ENCODE results near the gene ACP5.

The ACP5 gene

DNA sequence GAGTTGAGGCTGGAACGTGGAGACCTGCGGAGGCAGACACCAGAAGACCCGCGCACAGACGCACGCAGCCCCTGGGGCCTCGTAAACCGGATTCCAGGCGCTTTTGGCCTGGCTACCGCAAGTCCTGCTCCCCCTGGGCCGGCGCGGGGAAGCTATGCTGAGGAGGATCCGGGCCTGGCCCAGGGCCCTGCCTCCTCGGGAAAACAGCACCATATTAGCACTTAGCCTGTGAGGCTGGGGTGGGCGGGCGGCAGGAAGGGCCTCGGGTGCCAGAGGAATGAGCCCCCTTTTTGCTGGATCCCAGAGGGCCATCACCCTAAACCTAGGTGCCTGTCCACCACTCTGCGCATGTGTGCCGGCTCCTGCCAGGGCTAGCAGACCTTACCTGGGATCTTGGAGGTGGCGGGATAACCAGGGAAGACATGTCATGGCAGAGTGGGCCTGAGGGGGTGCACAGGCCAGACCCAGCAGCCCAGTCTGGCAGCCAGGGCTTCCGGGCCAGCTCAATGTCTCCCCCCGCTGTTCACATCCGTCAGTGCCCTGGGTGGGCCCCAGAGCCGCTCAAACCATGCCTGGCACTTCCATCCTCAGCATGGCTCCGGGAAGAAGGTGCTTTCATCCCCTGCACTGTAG, 25.7 kb downstream of the ACP5 start:
- Histone ChIP-seq H3K4me1 (ENCODE audit: low read length) (no peaks in the 10 kb centered on the region), H3K27me3 (replicated peaks; ENCODE audit: insufficient read depth, low read length) (no peaks in the 10 kb centered on the region), H2AFZ (ENCODE audit: low read length) (no peak overlapping the region), H4K20me1 (ENCODE audit: insufficient read depth, low read length) (no peaks in the 10 kb centered on the region), H3K9me3 (replicated peaks; ENCODE audit: insufficient read depth, low read length) (no peaks in the 10 kb centered on the region), H3K4me3 (ENCODE audit: low read length) (no peak overlapping the region), H3F3A (ENCODE audit: insufficient read depth, low read length) (no peaks in the 10 kb centered on the region), H3K9ac (ENCODE audit: low read length) (no peak overlapping the region), H3K9me2 (replicated peaks; ENCODE audit: insufficient read depth, low read length) (no peaks in the 10 kb centered on the region), H3K4me2 (ENCODE audit: low read depth, low read length) (no peak overlapping the region), H3K36me3 (replicated peaks; ENCODE audit: insufficient read depth, low read length) (no peaks in the 10 kb centered on the region), H3K27ac (ENCODE audit: low read length) (no peak overlapping the region), H3K79me2 (ENCODE audit: low read length) (peaks cover 15% of the 10 kb centered on the region)
- DNase-seq, result no peak
- no peak for TF ChIP-seq EZH2 (optimal IDR thresholded peaks at IDR 0.05; ENCODE audit: low read depth, low read length)
- TF ChIP-seq, protein P1, sequence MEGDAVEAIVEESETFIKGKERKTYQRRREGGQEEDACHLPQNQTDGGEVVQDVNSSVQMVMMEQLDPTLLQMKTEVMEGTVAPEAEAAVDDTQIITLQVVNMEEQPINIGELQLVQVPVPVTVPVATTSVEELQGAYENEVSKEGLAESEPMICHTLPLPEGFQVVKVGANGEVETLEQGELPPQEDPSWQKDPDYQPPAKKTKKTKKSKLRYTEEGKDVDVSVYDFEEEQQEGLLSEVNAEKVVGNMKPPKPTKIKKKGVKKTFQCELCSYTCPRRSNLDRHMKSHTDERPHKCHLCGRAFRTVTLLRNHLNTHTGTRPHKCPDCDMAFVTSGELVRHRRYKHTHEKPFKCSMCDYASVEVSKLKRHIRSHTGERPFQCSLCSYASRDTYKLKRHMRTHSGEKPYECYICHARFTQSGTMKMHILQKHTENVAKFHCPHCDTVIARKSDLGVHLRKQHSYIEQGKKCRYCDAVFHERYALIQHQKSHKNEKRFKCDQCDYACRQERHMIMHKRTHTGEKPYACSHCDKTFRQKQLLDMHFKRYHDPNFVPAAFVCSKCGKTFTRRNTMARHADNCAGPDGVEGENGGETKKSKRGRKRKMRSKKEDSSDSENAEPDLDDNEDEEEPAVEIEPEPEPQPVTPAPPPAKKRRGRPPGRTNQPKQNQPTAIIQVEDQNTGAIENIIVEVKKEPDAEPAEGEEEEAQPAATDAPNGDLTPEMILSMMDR (IDR thresholded peaks at IDR 0.05; ENCODE audit: low read length), result peak; percentile 17; the same call in 1 of the 2 replicates
- TF ChIP-seq EZH2phosphoT487 (IDR thresholded peaks at IDR 0.05; ENCODE audit: low read length), result no peak

DNA sequence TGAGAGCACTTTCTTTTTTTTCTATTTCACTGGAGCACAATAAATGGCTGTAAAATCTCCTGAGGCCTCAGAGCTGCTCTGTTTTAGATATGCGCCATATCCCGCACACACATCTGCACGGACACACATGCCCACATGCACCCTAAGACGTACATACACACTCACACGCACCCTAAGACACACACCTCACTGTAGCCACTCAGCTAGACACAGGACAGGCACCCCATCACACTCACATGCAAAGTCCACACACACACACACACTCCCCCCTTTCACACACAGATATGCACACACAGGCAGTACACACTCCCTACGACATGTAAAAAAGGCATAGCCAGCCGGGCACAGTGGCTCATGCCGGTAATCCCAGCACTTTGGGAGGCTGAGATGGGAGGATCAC, 27.2 kb downstream of the ACP5 start:
- no peaks in the 10 kb centered on the region for H3K4me1 ChIP-seq (ENCODE audit: low read length)
- H3K9ac ChIP-seq (ENCODE audit: low read length), result no peak overlapping the region
- no peak overlapping the region for H3K27ac ChIP-seq (ENCODE audit: low read length)
- no peak overlapping the region for H2AFZ ChIP-seq (ENCODE audit: low read length)
- H3K36me3 ChIP-seq (replicated peaks; ENCODE audit: insufficient read depth, low read length), result no peaks in the 10 kb centered on the region
- H4K20me1 ChIP-seq (ENCODE audit: insufficient read depth, low read length), result no peaks in the 10 kb centered on the region
- H3K4me3 ChIP-seq (ENCODE audit: low read length), result no peak overlapping the region
- peaks cover 2% of the 10 kb centered on the region for H3K79me2 ChIP-seq (ENCODE audit: low read length)
- TF ChIP-seq, protein P1 (IDR thresholded peaks at IDR 0.05; ENCODE audit: low read length), result no peak
- no peak for TF ChIP-seq EZH2 (optimal IDR thresholded peaks at IDR 0.05; ENCODE audit: low read depth, low read length)
- TF ChIP-seq EZH2phosphoT487 (IDR thresholded peaks at IDR 0.05; ENCODE audit: low read length), result no peak
- no peaks in the 10 kb centered on the region for H3K9me3 ChIP-seq (replicated peaks; ENCODE audit: insufficient read depth, low read length)
- no peak for DNase-seq
- no peaks in the 10 kb centered on the region for H3K9me2 ChIP-seq (replicated peaks; ENCODE audit: insufficient read depth, low read length)
- peaks cover 5% of the 10 kb centered on the region for H3K27me3 ChIP-seq (replicated peaks; ENCODE audit: insufficient read depth, low read length)
- H3F3A ChIP-seq (ENCODE audit: insufficient read depth, low read length), result no peaks in the 10 kb centered on the region
- H3K4me2 ChIP-seq (ENCODE audit: low read depth, low read length), result no peak overlapping the region

DNA sequence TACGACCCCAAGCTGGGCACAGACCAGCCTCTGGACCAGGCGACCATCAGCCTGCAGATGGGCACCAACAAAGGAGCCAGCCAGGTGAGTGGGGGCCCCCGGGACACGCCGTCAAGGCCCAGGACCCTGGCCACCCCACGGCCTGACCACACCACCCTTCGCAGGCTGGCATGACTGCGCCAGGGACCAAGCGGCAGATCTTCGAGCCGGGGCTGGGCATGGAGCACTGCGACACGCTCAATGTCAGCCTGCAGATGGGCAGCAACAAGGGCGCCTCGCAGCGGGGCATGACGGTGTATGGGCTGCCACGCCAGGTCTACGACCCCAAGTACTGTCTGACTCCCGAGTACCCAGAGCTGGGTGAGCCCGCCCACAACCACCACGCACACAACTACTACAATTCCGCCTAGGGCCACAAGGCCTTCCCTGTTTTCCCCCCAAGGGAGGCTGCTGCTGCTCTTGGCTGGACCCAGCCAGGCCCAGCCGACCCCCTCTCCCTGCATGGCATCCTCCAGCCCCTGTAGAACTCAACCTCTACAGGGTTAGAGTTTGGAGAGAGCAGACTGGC, 28.0 kb downstream of the ACP5 start:
- peaks cover 13% of the 10 kb centered on the region for H3K27me3 ChIP-seq (replicated peaks; ENCODE audit: insufficient read depth, low read length)
- H3K9me2 ChIP-seq (replicated peaks; ENCODE audit: insufficient read depth, low read length), result no peaks in the 10 kb centered on the region
- H3K4me2 ChIP-seq (ENCODE audit: low read depth, low read length), result no peak overlapping the region
- H3F3A ChIP-seq (ENCODE audit: insufficient read depth, low read length), result no peaks in the 10 kb centered on the region
- H3K9ac ChIP-seq (ENCODE audit: low read length), result no peak overlapping the region
- no peaks in the 10 kb centered on the region for H3K4me1 ChIP-seq (ENCODE audit: low read length)
- no peaks in the 10 kb centered on the region for H3K36me3 ChIP-seq (replicated peaks; ENCODE audit: insufficient read depth, low read length)
- no peaks in the 10 kb centered on the region for H3K9me3 ChIP-seq (replicated peaks; ENCODE audit: insufficient read depth, low read length)
- TF ChIP-seq EZH2 (optimal IDR thresholded peaks at IDR 0.05; ENCODE audit: low read depth, low read length), result no peak
- no peak for TF ChIP-seq EZH2phosphoT487 (IDR thresholded peaks at IDR 0.05; ENCODE audit: low read length)
- TF ChIP-seq, protein P1 (IDR thresholded peaks at IDR 0.05; ENCODE audit: low read length), result no peak
- no peaks in the 10 kb centered on the region for H4K20me1 ChIP-seq (ENCODE audit: insufficient read depth, low read length)
- H2AFZ ChIP-seq (ENCODE audit: low read length), result no peak overlapping the region
- no peaks in the 10 kb centered on the region for H3K79me2 ChIP-seq (ENCODE audit: low read length)
- no peak overlapping the region for H3K27ac ChIP-seq (ENCODE audit: low read length)
- no peak for DNase-seq
- no peak overlapping the region for H3K4me3 ChIP-seq (ENCODE audit: low read length)

All from MM.1S (cell line).